Mesenchymal stem cell (in vitro differentiated cells and primary cell): ENCODE data around the gene GYG1.
A peak's percentile ranks its signal among the peaks of the same experiment; 100 is the strongest.

Source experiments
- DNase-seq: peaks from one replicate; pipeline ENCODE4 v3.0.0-alpha.2; 2013
- H2AFZ ChIP-seq: one replicate; pipeline ENCODE4 v1.6.1; 2013; ENCODE audit warnings: low read depth, mild to moderate bottlenecking, control low read depth, inconsistent platforms, low read length, moderate library complexity
- H2AK5ac ChIP-seq: 2 replicates; pipeline ENCODE4 v1.6.1; 2013; ENCODE audit warnings: low read length, moderate library complexity, mild to moderate bottlenecking, inconsistent platforms; ENCODE audit not compliant: severe bottlenecking
- H2BK120ac ChIP-seq: one replicate; pipeline ENCODE4 v1.6.1; 2013; ENCODE audit warnings: low read depth, mild to moderate bottlenecking, inconsistent platforms, low read length, moderate library complexity
- H2BK12ac ChIP-seq, 2 experiments: one replicate each; pipeline ENCODE4 v1.6.1; 2013; ENCODE audit warnings: inconsistent platforms in 2 of 2, low read length in 2 of 2, mild to moderate bottlenecking in 2 of 2, moderate library complexity in 2 of 2, control low read depth in 1 of 2
- H2BK15ac ChIP-seq: one replicate; pipeline ENCODE4 v1.6.1; 2013; ENCODE audit warnings: mild to moderate bottlenecking, low read depth, inconsistent platforms; ENCODE audit not compliant: poor library complexity, severe bottlenecking
- H2BK5ac ChIP-seq: 2 replicates; pipeline ENCODE4 v1.6.1; 2013; ENCODE audit warnings: low read depth, mild to moderate bottlenecking, low read length, control low read depth, inconsistent platforms; ENCODE audit not compliant: poor library complexity, severe bottlenecking
- H3K14ac ChIP-seq, 2 experiments: one replicate each; pipeline ENCODE4 v1.6.1; 2013; ENCODE audit warnings: inconsistent platforms in 2 of 2, low read length in 2 of 2, control low read depth in 1 of 2, mild to moderate bottlenecking in 1 of 2, moderate library complexity in 1 of 2
- H3K18ac ChIP-seq, 2 experiments: one replicate each; pipeline ENCODE4 v1.6.1; 2013; ENCODE audit warnings: inconsistent platforms in 2 of 2, low read length in 2 of 2, control low read depth in 1 of 2, low read depth in 1 of 2, mild to moderate bottlenecking in 1 of 2
- H3K23ac ChIP-seq, 2 experiments: one replicate each; pipeline ENCODE4 v1.6.1; 2013; ENCODE audit warnings: inconsistent platforms in 2 of 2, low read length in 2 of 2, mild to moderate bottlenecking in 2 of 2, moderate library complexity in 2 of 2, control low read depth in 1 of 2
- H3K27ac ChIP-seq: 2 replicates; pipeline ENCODE4 v1.5.1; 2013; ENCODE audit warnings: mild to moderate bottlenecking, moderate library complexity, low read length, control low read depth, inconsistent platforms; ENCODE audit not compliant: poor library complexity, severe bottlenecking
- H3K27me3 ChIP-seq, 2 experiments: 2 replicates each; pipeline versions ENCODE4 v1.6.1 to v1.7.0; 2013; ENCODE audit warnings: low read length in 2 of 2, mild to moderate bottlenecking in 2 of 2, moderate library complexity in 2 of 2, control low read depth in 1 of 2, inconsistent platforms in 1 of 2; ENCODE audit not compliant: control insufficient read depth in 1 of 2, insufficient read depth in 1 of 2
- H3K36me3 ChIP-seq, 2 experiments: 2 replicates each; pipeline versions ENCODE4 v1.6.1 to v1.7.0; 2013; ENCODE audit warnings: low read length in 2 of 2, control low read depth in 1 of 2, inconsistent platforms in 1 of 2, low read depth in 1 of 2, mild to moderate bottlenecking in 1 of 2; ENCODE audit not compliant: insufficient read depth in 2 of 2, control insufficient read depth in 1 of 2
- H3K4ac ChIP-seq, 2 experiments: one replicate each; pipeline ENCODE4 v1.6.1; 2013; ENCODE audit warnings: inconsistent platforms in 2 of 2, low read length in 2 of 2, mild to moderate bottlenecking in 2 of 2, moderate library complexity in 2 of 2, control low read depth in 1 of 2, low read depth in 1 of 2
- H3K4me1 ChIP-seq: 2 replicates; pipeline ENCODE4 v1.6.1; 2013; ENCODE audit warnings: low read depth, low read length, control low read depth; ENCODE audit not compliant: control insufficient read depth, insufficient read depth
- H3K4me2 ChIP-seq: 2 replicates; pipeline ENCODE4 v1.6.1; 2013; ENCODE audit warnings: low read length, mild to moderate bottlenecking, inconsistent platforms; ENCODE audit not compliant: poor library complexity, severe bottlenecking
- H3K4me3 ChIP-seq, 2 experiments: 2 replicates each; pipeline versions ENCODE4 v1.5.1 to v1.7.0; 2013; ENCODE audit warnings: low read length in 2 of 2, mild to moderate bottlenecking in 2 of 2, control low read depth in 1 of 2, low read depth in 1 of 2; ENCODE audit not compliant: insufficient read depth in 1 of 2
- H3K79me1 ChIP-seq: replicated peaks from 2 replicates; pipeline ENCODE4 v1.6.1; 2013; ENCODE audit warnings: mild to moderate bottlenecking, control low read depth, low read length, inconsistent platforms; ENCODE audit not compliant: poor library complexity, severe bottlenecking
- H3K9ac ChIP-seq: 2 replicates; pipeline ENCODE4 v1.7.0; 2013; ENCODE audit warnings: mild to moderate bottlenecking, low read length, moderate library complexity
- H3K9me3 ChIP-seq: 2 replicates; pipeline ENCODE4 v1.7.0; 2013; ENCODE audit warnings: mild to moderate bottlenecking, low read length; ENCODE audit not compliant: control insufficient read depth
- H4K8ac ChIP-seq: one replicate; pipeline ENCODE4 v1.6.1; 2013; ENCODE audit warnings: inconsistent platforms, mild to moderate bottlenecking, low read length, moderate library complexity
- H4K91ac ChIP-seq: one replicate; pipeline ENCODE4 v1.6.1; 2013; ENCODE audit warnings: mild to moderate bottlenecking, low read length, inconsistent platforms
- WGBS: methylation state at CpG from one replicate; pipeline ENCODE4 v1.1.7; 2013; ENCODE audit warnings: mixed read lengths; 5-methylcytosine and 5-hydroxymethylcytosine counted together

GYG1 gene

DNA sequence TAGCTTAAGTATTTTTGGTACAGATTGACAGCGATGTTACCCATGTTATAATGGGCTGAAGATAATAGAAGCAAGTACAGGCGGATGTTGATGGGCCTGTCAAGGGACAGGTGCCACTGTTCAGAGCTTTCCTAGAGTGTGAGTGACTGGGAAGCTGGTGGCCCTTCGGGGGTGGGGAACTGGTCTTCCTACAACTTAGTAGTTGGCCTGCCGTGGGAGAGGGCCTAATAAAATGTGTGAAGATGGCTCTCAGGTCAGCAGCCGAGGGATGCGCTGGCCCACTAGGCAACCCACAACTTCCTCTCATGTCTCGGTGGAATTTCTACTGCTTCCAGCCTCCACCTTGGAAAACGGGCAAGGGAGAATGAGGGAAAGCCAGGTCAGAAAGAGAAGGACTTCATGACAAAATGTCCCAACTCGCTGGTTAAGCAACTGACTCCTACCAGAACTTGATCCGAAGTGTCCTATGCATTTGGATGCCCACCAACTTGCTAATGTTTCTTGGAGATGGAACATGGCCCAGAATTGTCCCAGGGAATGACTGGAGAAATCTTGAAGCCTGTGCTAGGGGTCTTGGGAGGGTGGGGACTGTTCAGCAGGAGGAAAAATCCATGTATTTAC is 1.4 kb downstream of the GYG1 start:
- Histone ChIP-seq H3K79me1 (peaks cover 16% of the 10 kb centered on the region), H3K9me3 (no peaks in the 10 kb centered on the region), H2BK15ac (no peak overlapping the region), H3K4me2 (peak overlapping the region; percentile 10), H3K23ac (no peak overlapping the region), H3K14ac (no peak overlapping the region), H4K8ac (no peak overlapping the region), H3K18ac (no peak overlapping the region), H2BK120ac (no peak overlapping the region), H3K9ac (peak overlapping the region; percentile 89), H3K36me3 (peaks cover 8 to 39% of the 10 kb centered on the region in 2 experiments), H2BK5ac (no peak overlapping the region), H2BK12ac (no peak overlapping the region), H4K91ac (no peak overlapping the region), H3K4me1 (peaks cover 3% of the 10 kb centered on the region), H2AFZ (no peak overlapping the region), H2AK5ac (no peak overlapping the region), H3K27ac (no peak overlapping the region), H3K4ac (no peak overlapping the region), H3K27me3 (no peaks in the 10 kb centered on the region), H3K4me3 (peak overlapping the region; percentile 9 to 84)
- WGBS = 96% methylated on average over 7 of the region's 10 CpGs
- no peak for DNase-seq

DNA sequence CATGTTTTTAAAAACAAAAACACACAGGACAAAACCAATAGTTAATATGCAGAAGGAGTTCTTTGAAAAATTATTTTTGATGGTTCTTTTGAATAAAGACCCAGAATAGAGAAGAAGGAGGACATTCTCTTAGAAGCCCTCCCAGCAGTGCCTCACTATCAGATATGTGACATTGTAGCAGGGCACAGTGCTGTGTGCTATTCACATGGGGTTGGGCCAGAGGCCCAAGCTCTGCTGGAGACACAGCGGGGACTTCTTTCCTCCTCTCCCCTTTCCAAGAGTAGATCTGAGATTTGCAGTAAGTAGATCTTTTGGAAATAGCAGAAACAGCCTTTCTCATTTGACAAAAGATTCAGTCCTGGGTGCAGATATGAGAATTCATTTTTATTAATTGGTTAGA is 6.3 kb downstream of the GYG1 start:
- H3K4ac ChIP-seq = no peak overlapping the region
- H3K23ac ChIP-seq = no peak overlapping the region
- H2AFZ ChIP-seq = no peak overlapping the region
- H3K79me1 ChIP-seq = peaks cover 22% of the 10 kb centered on the region
- peaks cover 8 to 72% of the 10 kb centered on the region in 2 experiments for H3K36me3 ChIP-seq
- H3K4me2 ChIP-seq = no peak overlapping the region
- H3K27me3 ChIP-seq = no peaks in the 10 kb centered on the region
- H3K18ac ChIP-seq = no peak overlapping the region
- H2BK12ac ChIP-seq = no peak overlapping the region
- DNase-seq = no peak
- H4K8ac ChIP-seq = no peak overlapping the region
- H3K14ac ChIP-seq = no peak overlapping the region
- no peak overlapping the region for H2BK15ac ChIP-seq
- no peak overlapping the region for H3K9ac ChIP-seq
- no peak overlapping the region for H2BK120ac ChIP-seq
- H3K4me3 ChIP-seq = no peak overlapping the region
- H2AK5ac ChIP-seq = no peak overlapping the region
- peaks cover 5% of the 10 kb centered on the region for H3K4me1 ChIP-seq
- no peak overlapping the region for H2BK5ac ChIP-seq
- no CpG with 5 or more reads among the region's 1 CpG for WGBS
- no peaks in the 10 kb centered on the region for H3K9me3 ChIP-seq
- H4K91ac ChIP-seq = no peak overlapping the region
- no peak overlapping the region for H3K27ac ChIP-seq

- no peak overlapping the region for H3K4me2 ChIP-seq
- no peak overlapping the region for H3K18ac ChIP-seq
- no peaks in the 10 kb centered on the region for H3K27me3 ChIP-seq
- H3K9ac ChIP-seq = peak overlapping the region; percentile 67
- H3K4ac ChIP-seq = no peak overlapping the region
- H2BK5ac ChIP-seq = no peak overlapping the region
- no peak overlapping the region for H2BK15ac ChIP-seq
- no peak overlapping the region for H3K23ac ChIP-seq
- H3K14ac ChIP-seq = no peak overlapping the region
- H2AFZ ChIP-seq = no peak overlapping the region
- peaks cover 4% of the 10 kb centered on the region for H3K4me1 ChIP-seq
- H3K4me3 ChIP-seq = peak overlapping the region in 1 of 2 experiments; percentile 33
- peaks cover 8 to 73% of the 10 kb centered on the region in 2 experiments for H3K36me3 ChIP-seq
- no peak overlapping the region for H2AK5ac ChIP-seq
- peaks cover 17% of the 10 kb centered on the region for H3K79me1 ChIP-seq
- no peak overlapping the region for H2BK12ac ChIP-seq
- no peak overlapping the region for H4K8ac ChIP-seq
- no CpG with 5 or more reads among the region's 5 CpGs for WGBS
- no peak overlapping the region for H2BK120ac ChIP-seq
- no peak for DNase-seq
- no peak overlapping the region for H3K27ac ChIP-seq
- H3K9me3 ChIP-seq = no peaks in the 10 kb centered on the region
- H4K91ac ChIP-seq = no peak overlapping the region
These were observed 7.0 kb downstream of the GYG1 start for GRCh38 chr3:148998297-148998696.

DNA sequence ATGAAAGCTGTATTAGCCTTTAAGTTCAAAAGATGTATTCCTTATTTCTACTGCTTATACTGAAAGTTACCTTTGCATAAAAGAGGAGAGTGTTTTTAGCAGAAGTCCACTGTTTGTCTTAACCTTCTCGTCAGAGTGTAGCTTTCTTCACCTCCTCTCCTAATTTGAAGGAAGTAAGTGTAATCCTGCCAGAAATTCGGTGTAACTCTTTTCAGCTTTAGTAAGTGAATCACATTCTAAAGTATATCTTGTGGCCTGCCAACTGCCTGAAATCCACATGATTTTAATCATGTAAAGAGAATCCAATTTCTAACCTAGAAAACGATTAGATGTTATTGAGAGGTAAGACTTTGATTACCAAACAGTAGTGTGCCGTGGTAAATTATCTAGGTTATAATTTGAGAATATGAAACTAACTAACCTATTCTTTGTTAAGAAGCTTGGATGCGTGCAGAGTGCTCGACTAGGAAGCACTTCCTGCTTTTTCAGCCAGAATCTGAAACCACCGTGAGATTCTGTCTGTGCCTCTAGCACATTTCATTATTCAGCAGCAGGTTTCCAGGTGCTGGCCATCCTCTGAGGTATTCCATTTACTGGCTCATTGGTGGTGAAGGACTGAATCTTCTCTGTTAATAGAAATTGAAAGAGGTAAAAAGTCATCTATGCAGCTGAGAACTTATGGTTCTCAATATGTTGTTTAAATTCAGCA is 7.5 kb downstream of the GYG1 start:
- no peak overlapping the region for H2BK120ac ChIP-seq
- no peak for DNase-seq

More for the DNA sequence above, 7.5 kb downstream of the GYG1 start:
- Histone ChIP-seq H3K9ac (peak overlapping the region; percentile 67), H3K14ac (no peak overlapping the region), H3K23ac (no peak overlapping the region), H2AFZ (no peak overlapping the region), H2AK5ac (no peak overlapping the region), H2BK5ac (no peak overlapping the region), H3K36me3 (peaks cover 8 to 77% of the 10 kb centered on the region in 2 experiments), H4K91ac (no peak overlapping the region), H3K9me3 (no peaks in the 10 kb centered on the region), H3K4me2 (no peak overlapping the region), H3K4me1 (peaks cover 5% of the 10 kb centered on the region), H3K27me3 (no peaks in the 10 kb centered on the region), H4K8ac (no peak overlapping the region), H3K18ac (no peak overlapping the region), H3K4ac (no peak overlapping the region), H3K79me1 (peaks cover 15% of the 10 kb centered on the region), H2BK15ac (no peak overlapping the region), H2BK12ac (no peak overlapping the region), H3K4me3 (peak overlapping the region in 1 of 2 experiments; percentile 33), H3K27ac (no peak overlapping the region)
- 88% methylated on average over 4 of the region's 7 CpGs for WGBS
